Mucosa of rectum (tissue), 2 donors: ENCODE measurements around the gene DAPL1.

Source experiments
- H3K27ac ChIP-seq, 2 donors: one replicate each; pipeline ENCODE4 v1.7.0; 2013; ENCODE audit warnings: inconsistent platforms in 2 of 2, low read depth in 2 of 2, low read length in 2 of 2
- H3K27me3 ChIP-seq, 2 donors: one replicate each; pipeline ENCODE4 v1.7.0; 2013; ENCODE audit warnings: low read length in 2 of 2; ENCODE audit not compliant: control insufficient read depth in 2 of 2, insufficient read depth in 2 of 2
- H3K36me3 ChIP-seq, 2 donors: one replicate each; pipeline ENCODE4 v1.7.0; 2013; ENCODE audit warnings: low read length in 2 of 2; ENCODE audit not compliant: control insufficient read depth in 2 of 2, insufficient read depth in 2 of 2
- H3K4me1 ChIP-seq, 2 donors: one replicate each; pipeline ENCODE4 v1.7.0; 2013; ENCODE audit warnings: low read length in 2 of 2, mild to moderate bottlenecking in 1 of 2; ENCODE audit not compliant: control insufficient read depth in 2 of 2, insufficient read depth in 2 of 2
- H3K4me3 ChIP-seq, 2 donors: one replicate each; pipeline ENCODE4 v1.7.0; 2013; ENCODE audit warnings: low read length in 2 of 2
- H3K9ac ChIP-seq, 2 donors: one replicate each; pipeline ENCODE4 v1.7.0; 2013; ENCODE audit warnings: low read length in 2 of 2, low read depth in 1 of 2, mild to moderate bottlenecking in 1 of 2
- H3K9me3 ChIP-seq, 2 donors: one replicate each; pipeline ENCODE4 v1.7.0; 2013; ENCODE audit warnings: low read length in 2 of 2; ENCODE audit not compliant: control insufficient read depth in 2 of 2
- donor health status: healthy.
- donor health status: Normal muscosa, but diverticular disease.

The DAPL1 gene, protein sequence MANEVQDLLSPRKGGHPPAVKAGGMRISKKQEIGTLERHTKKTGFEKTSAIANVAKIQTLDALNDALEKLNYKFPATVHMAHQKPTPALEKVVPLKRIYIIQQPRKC

DNA sequence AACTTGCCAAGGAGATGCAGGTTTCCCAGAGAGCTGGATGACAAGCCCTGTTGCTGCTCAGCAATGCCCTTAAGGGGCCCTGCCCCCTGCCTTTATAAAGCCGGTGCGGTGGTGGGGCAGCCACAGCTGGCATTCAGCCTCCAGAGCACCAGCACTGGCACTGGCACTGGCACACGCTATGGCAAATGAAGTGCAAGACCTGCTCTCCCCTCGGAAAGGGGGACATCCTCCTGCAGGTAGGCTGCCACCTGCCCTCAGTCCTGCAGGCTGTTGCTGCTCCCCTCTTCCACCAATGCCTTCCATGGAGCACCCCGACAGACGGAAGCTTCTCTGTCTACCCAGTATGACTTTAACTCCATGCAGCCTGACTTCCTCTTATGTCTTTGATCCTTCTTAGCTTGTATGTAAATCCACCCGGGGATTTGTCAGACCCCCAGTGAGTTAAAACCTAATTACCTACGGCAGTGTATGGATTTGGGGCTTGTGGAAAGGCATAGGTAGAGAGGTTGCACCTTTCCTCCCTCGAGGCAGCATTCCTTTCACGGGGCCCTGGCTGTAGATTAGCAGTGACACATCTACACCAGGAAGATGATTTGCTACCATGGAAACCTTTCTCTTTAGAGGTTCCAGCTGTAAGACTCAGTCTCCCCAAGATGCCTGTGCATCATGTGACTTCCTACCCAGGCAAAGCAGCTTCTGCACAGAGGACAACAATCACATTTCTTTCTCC, at the start of gene DAPL1:
TSS of gene DAPL1 (plus strand) at position 123 of the 730 bp plus-strand sequence. CDS start at position 179, 56 bp downstream.
- Histone ChIP-seq H3K4me1 (no peaks in the 10 kb centered on the region), H3K36me3 (no peaks in the 10 kb centered on the region), H3K27me3 (peaks cover 0 to 3% of the 10 kb centered on the region in 2 donors), H3K27ac (no peak within 1 kb of the TSS), H3K4me3 (no peak within 1 kb of the TSS), H3K9me3 (no peaks in the 10 kb centered on the region), H3K9ac (no peak within 1 kb of the TSS)

DNA sequence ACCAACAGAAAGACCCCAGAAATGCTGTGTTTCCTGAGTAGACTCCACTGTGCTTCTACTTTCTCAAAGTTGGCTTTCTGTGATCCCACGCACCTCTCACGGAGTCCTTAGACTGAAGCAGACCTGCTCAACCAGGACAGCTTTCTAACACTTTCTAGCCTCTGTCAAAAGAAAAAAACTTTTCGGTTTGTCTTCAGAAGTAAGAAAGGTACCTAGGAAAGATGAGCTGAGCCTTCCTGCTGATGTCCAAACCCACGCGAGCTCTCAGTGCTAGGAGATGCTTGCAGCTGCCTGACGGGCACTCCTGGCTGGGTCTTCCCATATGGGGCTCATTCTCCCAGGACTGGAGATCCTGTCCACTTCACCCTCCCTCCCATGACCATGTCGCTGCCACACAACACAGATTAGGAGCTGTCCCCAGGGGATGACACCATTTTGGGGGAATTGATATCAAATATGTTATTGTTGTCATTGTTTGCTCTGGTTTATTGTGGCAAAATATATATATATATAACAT, 49.2 kb upstream of the DAPL1 start:
- Histone ChIP-seq H3K9ac (no peak overlapping the region), H3K4me3 (no peak overlapping the region), H3K27ac (no peak overlapping the region)

DNA sequence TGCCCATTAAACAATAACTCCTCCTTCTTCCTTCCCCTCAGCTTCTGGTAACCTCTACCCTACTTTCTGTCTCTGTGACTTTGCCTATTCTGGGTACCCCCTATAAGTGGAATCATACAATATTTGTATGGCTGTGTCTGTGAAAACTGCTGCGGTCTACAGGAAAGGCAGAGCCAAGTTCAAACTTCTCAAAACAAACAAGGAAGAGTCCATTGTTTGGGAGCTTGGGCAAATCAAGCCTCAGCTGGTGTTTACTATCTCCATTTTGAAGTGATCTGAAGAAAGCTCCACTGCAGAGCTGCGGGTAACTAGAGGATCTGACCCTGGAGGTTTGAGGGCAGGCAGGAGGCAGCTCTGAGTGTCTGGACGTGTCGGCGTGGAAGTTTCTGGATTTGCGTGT, 48.6 kb upstream of the DAPL1 start:
- no peaks in the 10 kb centered on the region for H3K4me1 ChIP-seq
- peaks cover 0 to 3% of the 10 kb centered on the region in 2 donors for H3K27me3 ChIP-seq
- no peak overlapping the region for H3K4me3 ChIP-seq
- H3K27ac ChIP-seq = no peak overlapping the region
- no peaks in the 10 kb centered on the region for H3K9me3 ChIP-seq
- no peak overlapping the region for H3K9ac ChIP-seq
- H3K36me3 ChIP-seq = no peaks in the 10 kb centered on the region

More for the DNA sequence above, 49.2 kb upstream of the DAPL1 start:
- Histone ChIP-seq H3K9me3 (no peaks in the 10 kb centered on the region), H3K4me1 (no peaks in the 10 kb centered on the region), H3K27me3 (peaks cover 0 to 3% of the 10 kb centered on the region in 2 donors), H3K36me3 (no peaks in the 10 kb centered on the region)

DNA sequence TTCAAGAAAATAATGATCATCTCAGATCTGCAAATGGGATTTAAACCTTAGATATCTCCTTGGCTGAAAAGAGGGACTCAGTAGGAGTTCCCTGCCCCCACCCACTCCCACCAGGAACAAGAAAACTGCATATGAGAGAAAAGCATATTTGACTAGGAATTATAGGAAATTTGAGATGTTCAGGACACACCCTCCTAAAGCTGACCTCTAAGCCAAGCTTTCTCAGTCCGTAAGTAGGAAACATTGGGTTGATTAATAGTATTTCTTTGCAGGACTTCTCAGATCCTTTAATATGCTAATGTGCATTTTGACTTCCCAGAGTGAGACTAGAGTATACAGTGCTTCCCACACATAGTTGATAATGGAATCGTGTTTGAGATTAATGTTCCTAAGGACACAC, 47.8 kb upstream of the DAPL1 start:
- no peaks in the 10 kb centered on the region for H3K4me1 ChIP-seq
- H3K27ac ChIP-seq = no peak overlapping the region
- H3K36me3 ChIP-seq = no peaks in the 10 kb centered on the region
- H3K9me3 ChIP-seq = no peaks in the 10 kb centered on the region
- H3K4me3 ChIP-seq = no peak overlapping the region
- no peak overlapping the region for H3K9ac ChIP-seq
- H3K27me3 ChIP-seq = peaks cover 0 to 3% of the 10 kb centered on the region in 2 donors

DNA sequence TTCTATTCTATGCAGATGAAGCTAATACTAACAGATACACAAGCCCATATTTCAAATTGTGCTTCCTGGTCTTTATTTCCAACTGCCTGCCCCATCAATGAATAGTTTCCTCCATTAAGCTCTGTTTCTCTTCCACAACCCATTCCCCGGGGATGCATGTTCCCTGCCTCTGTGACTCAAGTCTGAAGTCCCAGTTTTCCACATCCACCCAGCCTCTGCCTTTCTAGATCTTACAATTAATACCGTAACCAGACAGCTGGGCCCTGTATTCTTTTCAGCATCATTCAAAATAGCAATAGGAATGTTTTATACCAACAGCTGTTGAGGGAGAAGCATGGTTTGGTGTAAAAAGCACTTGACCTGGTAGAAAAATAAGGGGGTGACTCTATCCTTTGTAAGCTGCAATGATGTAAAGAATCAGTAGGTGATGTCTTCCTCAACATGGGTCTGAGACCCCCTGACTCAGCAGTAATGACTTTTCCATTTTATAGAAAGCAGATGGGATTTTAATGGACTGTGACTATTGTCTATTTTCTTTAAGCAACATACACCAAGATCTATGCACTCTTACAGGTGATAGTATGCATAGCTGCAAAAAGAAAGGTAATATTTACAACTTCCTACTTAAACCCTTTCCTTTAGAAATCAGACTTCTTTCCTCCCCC, 46.1 kb upstream of the DAPL1 start:
- Histone ChIP-seq H3K27me3 (peaks cover 3 to 9% of the 10 kb centered on the region in 2 donors), H3K4me1 (peaks cover 0 to 4% of the 10 kb centered on the region in 2 donors), H3K27ac (no peak overlapping the region), H3K9me3 (no peaks in the 10 kb centered on the region), H3K36me3 (no peaks in the 10 kb centered on the region), H3K9ac (no peak overlapping the region), H3K4me3 (no peak overlapping the region)

DNA sequence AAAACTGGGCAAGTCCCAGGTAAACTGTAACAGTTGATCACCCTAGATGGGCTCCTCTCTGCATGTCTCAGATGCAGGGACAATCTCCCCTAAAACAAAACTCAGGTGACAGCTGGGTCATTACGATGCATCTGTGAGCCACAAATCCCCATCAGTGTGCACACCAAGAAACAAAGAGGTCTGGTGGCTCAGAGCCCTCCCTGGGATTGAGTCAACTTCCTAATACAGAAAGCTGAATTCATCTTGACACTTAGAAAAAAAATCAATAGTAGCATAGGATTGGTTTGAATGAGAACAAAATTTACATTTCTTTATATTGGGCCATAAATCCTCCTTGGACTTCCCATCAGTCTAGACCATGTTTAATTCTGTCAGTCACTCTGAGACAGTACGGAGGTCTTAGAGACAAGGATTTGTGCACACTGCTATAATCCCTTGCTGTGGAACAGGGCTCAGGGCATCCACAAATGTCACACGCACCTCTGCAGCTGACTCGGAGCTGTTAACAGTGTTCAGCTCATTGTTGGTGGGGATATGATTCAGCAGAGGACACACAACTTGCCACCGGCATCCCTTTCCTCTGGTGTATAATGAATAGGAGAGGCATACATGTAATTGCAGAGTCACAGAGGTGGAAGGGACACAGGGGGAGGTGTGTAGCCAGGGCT, 44.5 kb upstream of the DAPL1 start:
- Histone ChIP-seq H3K9ac (no peak overlapping the region), H3K36me3 (no peaks in the 10 kb centered on the region), H3K27me3 (peaks cover 3 to 8% of the 10 kb centered on the region in 2 donors), H3K4me3 (no peak overlapping the region), H3K4me1 (peaks cover 0 to 4% of the 10 kb centered on the region in 2 donors), H3K9me3 (no peaks in the 10 kb centered on the region), H3K27ac (no peak overlapping the region)

DNA sequence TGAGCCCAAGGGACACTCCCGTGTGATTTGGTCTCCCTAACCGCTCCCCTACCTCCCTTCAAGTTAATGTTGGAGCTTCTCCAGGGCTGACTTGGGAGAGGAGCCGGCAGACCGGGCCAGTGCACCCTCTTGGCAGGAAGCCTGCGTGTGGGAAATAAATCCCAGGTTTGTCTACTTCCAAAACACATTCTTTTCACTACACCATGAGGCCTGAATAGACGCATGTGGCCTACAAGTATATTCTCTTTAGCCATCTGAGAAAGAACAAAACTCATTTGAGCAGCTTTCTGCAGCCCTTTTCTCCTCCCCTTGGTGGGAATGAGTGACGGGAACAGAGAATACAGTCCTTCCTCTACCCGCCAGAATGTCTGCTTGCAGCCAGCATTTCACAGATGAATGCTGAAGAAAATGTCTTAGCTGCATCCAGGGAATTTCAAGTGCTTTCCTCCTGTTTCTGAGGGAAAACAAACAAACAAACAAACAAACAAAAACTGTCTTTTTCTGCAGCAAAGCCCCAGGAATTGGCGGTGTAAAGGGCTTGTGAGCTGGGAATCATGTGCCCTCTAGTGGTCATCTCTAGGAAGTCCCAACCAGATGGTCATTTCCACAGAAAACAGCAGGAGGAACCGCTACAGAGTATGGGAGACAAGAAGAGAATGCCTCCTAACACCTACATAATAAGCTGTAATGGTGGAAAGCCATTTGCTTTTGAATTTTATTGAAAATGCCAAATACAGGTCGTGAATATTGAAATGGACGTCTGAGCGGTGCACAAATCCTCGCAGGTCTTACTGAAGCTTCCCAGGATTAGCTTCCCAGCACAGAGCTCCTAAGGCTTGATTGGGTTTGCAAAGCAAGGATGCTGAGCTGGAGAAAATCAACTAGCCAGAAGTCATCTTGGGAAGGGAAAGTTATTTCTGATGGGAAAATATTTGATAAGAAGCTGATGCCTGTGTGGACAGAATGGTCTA, 41.2 kb upstream of the DAPL1 start:
- peaks cover 0 to 4% of the 10 kb centered on the region in 2 donors for H3K4me1 ChIP-seq
- H3K9me3 ChIP-seq = no peaks in the 10 kb centered on the region
- no peak overlapping the region for H3K9ac ChIP-seq
- H3K36me3 ChIP-seq = no peaks in the 10 kb centered on the region
- H3K27ac ChIP-seq = no peak overlapping the region
- H3K4me3 ChIP-seq = peak overlapping the region; percentile 14 to 56
- peaks cover 3 to 6% of the 10 kb centered on the region in 2 donors for H3K27me3 ChIP-seq

DNA sequence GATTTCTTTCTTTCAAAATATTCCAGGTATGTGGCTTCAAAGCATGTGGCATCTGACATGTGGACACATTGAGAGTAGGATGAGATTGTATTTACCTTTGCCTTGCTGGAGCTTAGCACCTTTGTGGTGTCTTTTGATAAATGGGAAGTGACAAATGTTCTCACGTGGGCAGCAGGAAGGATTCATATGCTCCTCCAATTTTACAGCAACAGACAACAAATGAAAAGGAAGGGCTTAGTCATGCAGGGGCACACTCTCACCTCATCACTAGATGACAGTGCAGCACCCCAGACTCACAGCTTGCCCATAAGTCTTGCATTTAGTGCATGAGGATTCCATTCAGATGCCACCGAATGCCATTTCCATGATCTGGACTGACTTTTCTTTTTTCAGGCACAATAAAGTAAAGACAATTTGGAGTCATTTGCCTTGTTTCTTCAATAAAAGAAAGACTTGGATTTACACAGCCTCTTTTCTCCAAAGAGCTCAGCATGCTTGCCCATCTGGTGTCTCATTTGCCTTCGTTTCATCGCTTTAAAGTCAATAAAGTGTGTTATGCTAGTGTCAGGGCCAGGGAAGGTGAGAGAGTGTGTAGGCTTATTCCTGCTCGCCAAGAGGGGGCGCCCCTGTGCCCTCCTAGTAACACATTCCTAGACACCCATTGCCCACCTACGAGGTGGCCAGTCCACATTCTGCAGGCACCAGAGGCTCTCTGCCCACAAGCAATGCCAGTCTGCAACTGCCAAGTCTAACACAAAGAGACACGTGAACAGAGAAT, 39.6 kb upstream of the DAPL1 start:
- Histone ChIP-seq H3K4me3 (no peak overlapping the region), H3K27me3 (peaks cover 3 to 6% of the 10 kb centered on the region in 2 donors), H3K27ac (no peak overlapping the region), H3K9ac (no peak overlapping the region), H3K9me3 (no peaks in the 10 kb centered on the region), H3K4me1 (peaks cover 0 to 4% of the 10 kb centered on the region in 2 donors), H3K36me3 (no peaks in the 10 kb centered on the region)

DNA sequence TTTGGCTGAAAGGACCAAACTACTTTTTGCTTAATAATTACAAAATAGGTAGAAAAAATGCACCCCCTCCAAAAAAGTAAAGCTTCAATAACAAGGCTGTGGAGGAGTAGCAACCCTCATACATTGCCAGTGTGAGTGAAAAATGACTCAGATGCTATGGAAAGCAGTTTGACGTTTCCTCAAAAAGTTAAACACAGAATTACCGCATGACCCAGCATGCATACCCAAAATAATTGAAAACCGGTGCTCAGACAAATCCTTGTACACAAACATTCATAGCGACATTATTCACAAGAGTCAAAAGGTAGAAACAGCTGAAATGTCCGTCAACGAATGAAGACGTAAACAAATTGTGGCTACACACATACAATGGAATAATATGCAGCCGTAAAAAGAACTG, 38.8 kb upstream of the DAPL1 start:
- no peak overlapping the region for H3K4me3 ChIP-seq
- H3K9ac ChIP-seq = no peak overlapping the region
- H3K9me3 ChIP-seq = no peaks in the 10 kb centered on the region
- H3K4me1 ChIP-seq = peaks cover 0 to 4% of the 10 kb centered on the region in 2 donors
- H3K36me3 ChIP-seq = no peaks in the 10 kb centered on the region
- no peak overlapping the region for H3K27ac ChIP-seq
- H3K27me3 ChIP-seq = peaks cover 3 to 6% of the 10 kb centered on the region in 2 donors
